ENCODE results near the gene SLC38A11.

SLC38A11 gene

GRCh38 chr2:164915566-164915965 lies 39.8 kb downstream of the SLC38A11 start:
- H3K9ac ChIP-seq (ENCODE audit: low read length): no peak overlapping the region
- H3F3A ChIP-seq (ENCODE audit: insufficient read depth, low read length): no peaks in the 10 kb centered on the region
- H3K27me3 ChIP-seq (ENCODE audit: insufficient read depth, low read length): no peaks in the 10 kb centered on the region
- no peak for TF ChIP-seq EZH2 (IDR thresholded peaks at IDR 0.05; ENCODE audit: borderline replicate concordance, low read length)
- no peak for TF ChIP-seq CTCF (IDR thresholded peaks at IDR 0.05; ENCODE audit: low read length)
- no peaks in the 10 kb centered on the region for H3K36me3 ChIP-seq (ENCODE audit: insufficient read depth, low read length)
- H3K4me2 ChIP-seq (ENCODE audit: low read length): no peak overlapping the region
- no peak overlapping the region for H3K27ac ChIP-seq (ENCODE audit: low read depth, low read length, poor library complexity, severe bottlenecking)
- no peaks in the 10 kb centered on the region for H3K4me1 ChIP-seq (ENCODE audit: insufficient read depth, low read length, severe bottlenecking)
- H3K9me3 ChIP-seq (ENCODE audit: low read length): no peaks in the 10 kb centered on the region
- H2AFZ ChIP-seq (ENCODE audit: low read length): no peak overlapping the region
- no peaks in the 10 kb centered on the region for H4K20me1 ChIP-seq (ENCODE audit: insufficient read depth, low read length)
- no peak overlapping the region for H3K4me3 ChIP-seq (ENCODE audit: low read depth, low read length, poor library complexity, severe bottlenecking)
- H3K9me2 ChIP-seq (ENCODE audit: low read depth, low read length): no peaks in the 10 kb centered on the region
- H3K79me2 ChIP-seq (ENCODE audit: insufficient read depth, low read length): no peaks in the 10 kb centered on the region

- Histone ChIP-seq H3K79me2 (ENCODE audit: insufficient read depth, low read length) (no peaks in the 10 kb centered on the region), H3K9me3 (ENCODE audit: low read length) (no peaks in the 10 kb centered on the region), H3K4me2 (ENCODE audit: low read length) (no peak overlapping the region), H3K4me3 (ENCODE audit: low read depth, low read length, poor library complexity, severe bottlenecking) (no peak overlapping the region), H3K36me3 (ENCODE audit: insufficient read depth, low read length) (no peaks in the 10 kb centered on the region), H2AFZ (ENCODE audit: low read length) (no peak overlapping the region), H3K9ac (ENCODE audit: low read length) (no peak overlapping the region), H3K27ac (ENCODE audit: low read depth, low read length, poor library complexity, severe bottlenecking) (no peak overlapping the region), H4K20me1 (ENCODE audit: insufficient read depth, low read length) (no peaks in the 10 kb centered on the region), H3F3A (ENCODE audit: insufficient read depth, low read length) (no peaks in the 10 kb centered on the region), H3K9me2 (ENCODE audit: low read depth, low read length) (no peaks in the 10 kb centered on the region), H3K4me1 (ENCODE audit: insufficient read depth, low read length, severe bottlenecking) (no peaks in the 10 kb centered on the region), H3K27me3 (ENCODE audit: insufficient read depth, low read length) (no peaks in the 10 kb centered on the region)
- TF ChIP-seq EZH2 (IDR thresholded peaks at IDR 0.05; ENCODE audit: borderline replicate concordance, low read length) (no peak), CTCF (IDR thresholded peaks at IDR 0.05; ENCODE audit: low read length) (no peak)
Measured at GRCh38 chr2:164913640-164914350, 41.5 kb downstream of the SLC38A11 start.

GRCh38 chr2:164913011-164913410 lies 42.3 kb downstream of the SLC38A11 start:
- Histone ChIP-seq H3K4me3 (ENCODE audit: low read depth, low read length, poor library complexity, severe bottlenecking) (no peak overlapping the region), H3K27me3 (ENCODE audit: insufficient read depth, low read length) (no peaks in the 10 kb centered on the region), H3K9ac (ENCODE audit: low read length) (no peak overlapping the region), H3K9me3 (ENCODE audit: low read length) (no peaks in the 10 kb centered on the region), H3F3A (ENCODE audit: insufficient read depth, low read length) (no peaks in the 10 kb centered on the region), H3K9me2 (ENCODE audit: low read depth, low read length) (no peaks in the 10 kb centered on the region), H3K27ac (ENCODE audit: low read depth, low read length, poor library complexity, severe bottlenecking) (no peak overlapping the region), H2AFZ (ENCODE audit: low read length) (no peak overlapping the region), H3K4me1 (ENCODE audit: insufficient read depth, low read length, severe bottlenecking) (no peaks in the 10 kb centered on the region), H4K20me1 (ENCODE audit: insufficient read depth, low read length) (no peaks in the 10 kb centered on the region), H3K4me2 (ENCODE audit: low read length) (no peak overlapping the region), H3K36me3 (ENCODE audit: insufficient read depth, low read length) (no peaks in the 10 kb centered on the region), H3K79me2 (ENCODE audit: insufficient read depth, low read length) (no peaks in the 10 kb centered on the region)
- TF ChIP-seq EZH2 (IDR thresholded peaks at IDR 0.05; ENCODE audit: borderline replicate concordance, low read length) (no peak), CTCF (IDR thresholded peaks at IDR 0.05; ENCODE audit: low read length) (no peak)

All from OCI-LY1 (cell line).